HepG2 (cell line): Measurements from ENCODE around the gene MPV17L2. TPM values are rescaled to one million over a fixed set of nuclear protein-coding genes. Genes with fewer than 3 reads are reported as not detected.

Experiments used
- CHCHD3 ChIP-seq: sonication (generic); formaldehyde crosslinking; IDR thresholded peaks from 2 replicates; pipeline ENCODE4 v1.8.0; 2022; ENCODE audit warnings: mild to moderate bottlenecking, missing genetic modification reagents, moderate library complexity
- ESRRA ChIP-seq: sonication (generic); formaldehyde crosslinking; IDR thresholded peaks from 2 replicates; pipeline ENCODE4 v1.5.1; 2020; ENCODE audit warnings: mild to moderate bottlenecking, low read depth, missing genetic modification reagents
- FOXC1 ChIP-seq: sonication (generic); formaldehyde crosslinking; IDR thresholded peaks from 2 replicates; pipeline ENCODE4 v1.8.0; 2022; ENCODE audit warnings: mild to moderate bottlenecking, missing genetic modification reagents, borderline replicate concordance
- KMT2B ChIP-seq: IDR thresholded peaks from 2 replicates; pipeline ENCODE4 v1.6.1; 2016; ENCODE audit warnings: missing genetic modification reagents, missing compliant biosample characterization
- MAF1 ChIP-seq: sonication (generic); formaldehyde crosslinking; IDR thresholded peaks from 2 replicates; pipeline ENCODE4 v1.5.0; 2020; ENCODE audit warnings: missing genetic modification reagents, borderline replicate concordance
- MED13 ChIP-seq: sonication (generic); formaldehyde crosslinking; IDR thresholded peaks from 2 replicates; pipeline ENCODE4 v1.5.0; 2020; ENCODE audit warnings: missing genetic modification reagents
- PHF21A ChIP-seq: sonication (generic); formaldehyde crosslinking; IDR thresholded peaks from 2 replicates; pipeline ENCODE4 v1.5.0; 2020; ENCODE audit warnings: mild to moderate bottlenecking, missing genetic modification reagents
- SNAI1 ChIP-seq: sonication (generic); formaldehyde crosslinking; IDR thresholded peaks from 2 replicates; pipeline ENCODE4 v1.5.0; 2020; ENCODE audit warnings: mild to moderate bottlenecking, missing genetic modification reagents, borderline replicate concordance
- XBP1 ChIP-seq: sonication (generic); formaldehyde crosslinking; IDR thresholded peaks from 2 replicates; pipeline ENCODE4 v1.5.0; 2020; ENCODE audit warnings: missing genetic modification reagents
- ZNF674 ChIP-seq: sonication (generic); formaldehyde crosslinking; IDR thresholded peaks from 2 replicates; pipeline ENCODE4 v1.5.0; 2020; ENCODE audit warnings: low read depth, mild to moderate bottlenecking, missing genetic modification reagents
- ZNF746 ChIP-seq: sonication (generic); formaldehyde crosslinking; IDR thresholded peaks from 2 replicates; pipeline ENCODE4 v1.8.0; 2022; ENCODE audit warnings: mild to moderate bottlenecking, missing genetic modification reagents
- polyA plus RNA-seq, 8 experiments: library from polyadenylated mRNA; depleted of rRNA in 3 of 8; stranded (reverse) in 7 of 8; unstranded in 1 of 8; fragments of >200 nt; fragmentation: Illumina TruSeq in 4 of 8; extraction: Trizol in 4 of 8; gene quantifications; 2 replicates each; pipeline versions ENCODE4 v1.2.1 to v1.2.3, GENCODE V29; 2011 to 2016; ENCODE audit warnings: low read depth in 4 of 8, missing spikeins in 1 of 8, mixed read lengths in 1 of 8; ENCODE audit not compliant: insufficient read depth in 1 of 8
- total RNA-seq, 5 experiments: library from RNA; depleted of rRNA; stranded (reverse); fragments of >200 nt; fragmentation: Illumina TruSeq; extraction: Trizol; gene quantifications; 2 replicates each; pipeline ENCODE4 v1.2.3, GENCODE V29; 2016; ENCODE audit warnings: low read depth in 1 of 5
- TF ChIP-seq, protein P1 (sequence below): sonication (generic); formaldehyde crosslinking; IDR thresholded peaks from one replicate; pipeline ENCODE4 v1.5.1; 2020; ENCODE audit warnings: mild to moderate bottlenecking, missing genetic modification reagents; ENCODE audit errors: not compliant biosample characterization
- TF ChIP-seq, protein P2 (sequence below): sonication (generic); formaldehyde crosslinking; IDR thresholded peaks from 2 replicates; pipeline ENCODE4 v1.5.0; 2020; ENCODE audit warnings: missing genetic modification reagents
- TF ChIP-seq, protein P3 (sequence below): sonication (generic); formaldehyde crosslinking; IDR thresholded peaks from 2 replicates; pipeline ENCODE4 v1.4.0; 2020; ENCODE audit warnings: low read depth, mild to moderate bottlenecking, missing genetic modification reagents
- TF ChIP-seq, protein P4 (sequence below): sonication (generic); formaldehyde crosslinking; IDR thresholded peaks from 2 replicates; pipeline ENCODE4 v1.4.0; 2020; ENCODE audit warnings: missing genetic modification reagents

MPV17L2 gene
- total and polyA plus RNA-seq, 2 of the 13 experiments (the other 11 are each of a cell fraction or from before 2014, with no cell fraction given) = 13.6 to 16.7 TPM

DNA sequence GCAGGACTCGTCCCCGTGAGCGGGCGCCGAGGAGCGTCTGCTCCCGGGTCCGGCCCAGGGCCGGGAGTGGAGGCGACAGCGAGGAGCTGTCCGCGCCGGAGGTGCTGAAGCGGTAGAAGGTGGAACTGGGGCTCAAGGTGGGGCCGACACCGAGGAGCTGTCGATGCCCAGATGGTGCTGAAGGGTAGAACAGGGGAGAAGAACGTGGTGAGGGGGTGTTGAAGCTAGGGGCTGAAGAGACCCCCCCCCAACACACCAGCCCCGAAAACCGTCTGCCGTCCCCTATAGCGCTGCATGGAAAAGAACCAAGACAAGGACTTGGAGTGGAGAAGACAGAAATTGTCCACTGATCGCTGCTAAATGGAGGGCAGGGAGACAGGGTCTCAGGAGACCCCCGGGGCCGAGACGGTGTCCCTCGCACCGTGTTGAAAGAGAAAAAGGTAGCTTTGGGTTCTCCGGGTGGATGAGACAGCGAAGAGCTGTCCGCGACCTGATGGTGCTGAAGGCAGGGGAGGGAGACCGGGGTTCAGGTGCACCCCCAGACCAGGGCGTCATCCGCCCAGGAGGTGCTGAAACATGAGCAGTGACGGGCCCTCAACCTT, 40.3 kb downstream of the MPV17L2 start (continued):
- TF ChIP-seq CHCHD3 (CRISPR knock-in tag) (0 out of 2 replicates have a peak, but pooled peaks have one; percentile 27), PHF21A (CRISPR knock-in tag) (no peak), XBP1 (CRISPR knock-in tag) (peak; percentile 82), MAF1 (CRISPR knock-in tag) (peak; percentile 81; the same call in 1 of the 2 replicates), ESRRA (CRISPR knock-in tag) (0 out of 2 replicates have a peak, but pooled peaks have one; percentile 48), MED13 (peak; percentile 73), SNAI1 (CRISPR knock-in tag) (peak; percentile 94), KMT2B (CRISPR knock-in tag) (peak; percentile 86), ZNF746 (CRISPR knock-in tag) (peak; percentile 68; the same call in 1 of the 2 replicates), FOXC1 (peak; percentile 92; the same call in 1 of the 2 replicates), ZNF674 (CRISPR knock-in tag) (no peak; the same call in 1 of the 2 replicates)
- TF ChIP-seq, protein P1, sequence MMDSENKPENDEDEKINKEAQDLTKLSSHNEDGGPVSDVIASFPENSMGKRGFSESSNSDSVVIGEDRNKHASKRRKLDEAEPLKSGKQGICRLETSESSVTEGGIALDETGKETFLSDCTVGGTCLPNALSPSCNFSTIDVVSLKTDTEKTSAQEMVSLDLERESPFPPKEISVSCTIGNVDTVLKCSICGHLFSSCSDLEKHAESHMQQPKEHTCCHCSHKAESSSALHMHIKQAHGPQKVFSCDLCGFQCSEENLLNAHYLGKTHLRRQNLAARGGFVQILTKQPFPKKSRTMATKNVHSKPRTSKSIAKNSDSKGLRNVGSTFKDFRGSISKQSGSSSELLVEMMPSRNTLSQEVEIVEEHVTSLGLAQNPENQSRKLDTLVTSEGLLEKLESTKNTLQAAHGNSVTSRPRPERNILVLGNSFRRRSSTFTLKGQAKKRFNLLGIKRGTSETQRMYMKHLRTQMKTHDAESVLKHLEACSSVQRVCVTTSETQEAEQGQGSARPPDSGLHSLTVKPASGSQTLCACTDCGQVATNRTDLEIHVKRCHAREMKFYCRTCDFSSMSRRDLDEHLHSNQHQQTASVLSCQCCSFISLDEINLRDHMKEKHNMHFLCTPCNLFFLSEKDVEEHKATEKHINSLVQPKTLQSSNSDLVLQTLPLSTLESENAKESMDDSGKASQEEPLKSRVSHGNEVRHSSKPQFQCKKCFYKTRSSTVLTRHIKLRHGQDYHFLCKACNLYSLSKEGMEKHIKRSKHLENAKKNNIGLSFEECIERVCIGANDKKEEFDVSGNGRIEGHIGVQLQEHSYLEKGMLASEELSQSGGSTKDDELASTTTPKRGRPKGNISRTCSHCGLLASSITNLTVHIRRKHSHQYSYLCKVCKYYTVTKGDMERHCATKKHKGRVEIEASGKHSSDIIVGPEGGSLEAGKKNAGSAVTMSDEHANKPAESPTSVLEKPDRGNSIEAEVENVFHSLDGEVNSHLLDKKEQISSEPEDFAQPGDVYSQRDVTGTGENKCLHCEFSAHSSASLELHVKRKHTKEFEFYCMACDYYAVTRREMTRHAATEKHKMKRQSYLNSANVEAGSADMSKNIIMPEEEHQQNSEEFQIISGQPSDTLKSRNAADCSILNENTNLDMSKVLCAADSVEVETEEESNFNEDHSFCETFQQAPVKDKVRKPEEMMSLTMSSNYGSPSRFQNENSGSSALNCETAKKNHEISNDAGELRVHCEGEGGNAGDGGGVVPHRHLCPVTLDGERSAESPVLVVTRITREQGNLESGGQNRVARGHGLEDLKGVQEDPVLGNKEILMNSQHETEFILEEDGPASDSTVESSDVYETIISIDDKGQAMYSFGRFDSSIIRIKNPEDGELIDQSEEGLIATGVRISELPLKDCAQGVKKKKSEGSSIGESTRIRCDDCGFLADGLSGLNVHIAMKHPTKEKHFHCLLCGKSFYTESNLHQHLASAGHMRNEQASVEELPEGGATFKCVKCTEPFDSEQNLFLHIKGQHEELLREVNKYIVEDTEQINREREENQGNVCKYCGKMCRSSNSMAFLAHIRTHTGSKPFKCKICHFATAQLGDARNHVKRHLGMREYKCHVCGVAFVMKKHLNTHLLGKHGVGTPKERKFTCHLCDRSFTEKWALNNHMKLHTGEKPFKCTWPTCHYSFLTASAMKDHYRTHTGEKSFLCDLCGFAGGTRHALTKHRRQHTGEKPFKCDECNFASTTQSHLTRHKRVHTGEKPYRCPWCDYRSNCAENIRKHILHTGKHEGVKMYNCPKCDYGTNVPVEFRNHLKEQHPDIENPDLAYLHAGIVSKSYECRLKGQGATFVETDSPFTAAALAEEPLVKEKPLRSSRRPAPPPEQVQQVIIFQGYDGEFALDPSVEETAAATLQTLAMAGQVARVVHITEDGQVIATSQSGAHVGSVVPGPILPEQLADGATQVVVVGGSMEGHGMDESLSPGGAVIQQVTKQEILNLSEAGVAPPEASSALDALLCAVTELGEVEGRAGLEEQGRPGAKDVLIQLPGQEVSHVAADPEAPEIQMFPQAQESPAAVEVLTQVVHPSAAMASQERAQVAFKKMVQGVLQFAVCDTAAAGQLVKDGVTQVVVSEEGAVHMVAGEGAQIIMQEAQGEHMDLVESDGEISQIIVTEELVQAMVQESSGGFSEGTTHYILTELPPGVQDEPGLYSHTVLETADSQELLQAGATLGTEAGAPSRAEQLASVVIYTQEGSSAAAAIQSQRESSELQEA (CRISPR knock-in tag) = peak; percentile 87
- TF ChIP-seq, protein P2, sequence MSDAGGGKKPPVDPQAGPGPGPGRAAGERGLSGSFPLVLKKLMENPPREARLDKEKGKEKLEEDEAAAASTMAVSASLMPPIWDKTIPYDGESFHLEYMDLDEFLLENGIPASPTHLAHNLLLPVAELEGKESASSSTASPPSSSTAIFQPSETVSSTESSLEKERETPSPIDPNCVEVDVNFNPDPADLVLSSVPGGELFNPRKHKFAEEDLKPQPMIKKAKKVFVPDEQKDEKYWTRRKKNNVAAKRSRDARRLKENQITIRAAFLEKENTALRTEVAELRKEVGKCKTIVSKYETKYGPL (CRISPR knock-in tag) = peak; percentile 69; the same call in 1 of the 2 replicates
- TF ChIP-seq, protein P3, sequence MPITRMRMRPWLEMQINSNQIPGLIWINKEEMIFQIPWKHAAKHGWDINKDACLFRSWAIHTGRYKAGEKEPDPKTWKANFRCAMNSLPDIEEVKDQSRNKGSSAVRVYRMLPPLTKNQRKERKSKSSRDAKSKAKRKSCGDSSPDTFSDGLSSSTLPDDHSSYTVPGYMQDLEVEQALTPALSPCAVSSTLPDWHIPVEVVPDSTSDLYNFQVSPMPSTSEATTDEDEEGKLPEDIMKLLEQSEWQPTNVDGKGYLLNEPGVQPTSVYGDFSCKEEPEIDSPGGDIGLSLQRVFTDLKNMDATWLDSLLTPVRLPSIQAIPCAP (CRISPR knock-in tag) = no peak
- TF ChIP-seq, protein P4, sequence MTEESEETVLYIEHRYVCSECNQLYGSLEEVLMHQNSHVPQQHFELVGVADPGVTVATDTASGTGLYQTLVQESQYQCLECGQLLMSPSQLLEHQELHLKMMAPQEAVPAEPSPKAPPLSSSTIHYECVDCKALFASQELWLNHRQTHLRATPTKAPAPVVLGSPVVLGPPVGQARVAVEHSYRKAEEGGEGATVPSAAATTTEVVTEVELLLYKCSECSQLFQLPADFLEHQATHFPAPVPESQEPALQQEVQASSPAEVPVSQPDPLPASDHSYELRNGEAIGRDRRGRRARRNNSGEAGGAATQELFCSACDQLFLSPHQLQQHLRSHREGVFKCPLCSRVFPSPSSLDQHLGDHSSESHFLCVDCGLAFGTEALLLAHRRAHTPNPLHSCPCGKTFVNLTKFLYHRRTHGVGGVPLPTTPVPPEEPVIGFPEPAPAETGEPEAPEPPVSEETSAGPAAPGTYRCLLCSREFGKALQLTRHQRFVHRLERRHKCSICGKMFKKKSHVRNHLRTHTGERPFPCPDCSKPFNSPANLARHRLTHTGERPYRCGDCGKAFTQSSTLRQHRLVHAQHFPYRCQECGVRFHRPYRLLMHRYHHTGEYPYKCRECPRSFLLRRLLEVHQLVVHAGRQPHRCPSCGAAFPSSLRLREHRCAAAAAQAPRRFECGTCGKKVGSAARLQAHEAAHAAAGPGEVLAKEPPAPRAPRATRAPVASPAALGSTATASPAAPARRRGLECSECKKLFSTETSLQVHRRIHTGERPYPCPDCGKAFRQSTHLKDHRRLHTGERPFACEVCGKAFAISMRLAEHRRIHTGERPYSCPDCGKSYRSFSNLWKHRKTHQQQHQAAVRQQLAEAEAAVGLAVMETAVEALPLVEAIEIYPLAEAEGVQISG = peak; percentile 79
